ENCODE data around the gene GRIN2C.

DNA sequence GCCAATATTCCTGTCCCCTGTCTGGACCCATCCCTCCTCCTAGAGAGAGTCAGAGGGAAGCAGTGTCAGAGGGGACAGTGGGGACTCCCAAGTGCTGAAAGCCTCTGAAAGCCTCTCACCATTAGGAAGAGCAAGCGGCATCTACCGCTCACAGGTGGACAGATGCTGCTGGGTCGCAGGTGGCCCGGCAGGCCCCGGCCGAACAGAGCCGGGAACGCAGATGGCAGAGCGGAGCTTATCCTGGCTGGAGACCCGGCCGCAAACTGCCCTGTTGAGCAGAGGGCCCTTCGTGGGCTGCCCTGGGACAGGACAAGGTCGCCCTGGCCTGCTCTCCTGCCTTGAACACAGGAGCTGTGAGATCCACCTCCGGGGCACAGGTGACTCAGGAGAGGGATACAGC, 60.6 kb downstream of the GRIN2C start:
- TF ChIP-seq POLR2AphosphoS5 (IDR thresholded peaks at IDR 0.05; ENCODE audit: borderline replicate concordance, low read depth, low read length) = no peak
- no peak for TF ChIP-seq EZH2 (IDR thresholded peaks at IDR 0.05)

Data from SK-N-MC (cell line).